HepG2 (cell line): Measurements from ENCODE around the gene UBR3. TPM values are rescaled to one million over a fixed set of nuclear protein-coding genes. Genes with fewer than 3 reads are reported as not detected.

Experiments used
- ATAC-seq: fragments of 200-7000 bp; cut with Tn5 transposase; 3 replicates; pipeline ENCODE4 v1.9.1; 2020; ENCODE audit warnings: mild to moderate bottlenecking, moderate library complexity
- BruUV-seq: library from RNA; stranded (reverse); fragments of 400-500 nt; replicated peaks from 2 replicates; lab custom pipeline; 2021; lab: Mats Ljungman, UMichigan
- CTCF ChIA-PET: fragments of 300-600 bp; formaldehyde crosslinking; extraction: SDS; loops from one replicate; lab custom pipeline; 2021; ENCODE audit warnings: low total read pairs, inconsistent platforms, low intra/inter-chr PET ratio; lab: Yijun Ruan, JAX
- POLR2A ChIA-PET: fragments of 350-600 bp; sonication (Branson Sonifier 250); formaldehyde crosslinking; loops from one replicate; lab custom pipeline; 2020; ENCODE audit warnings: antibody characterized with exemption, inconsistent platforms; lab: Yijun Ruan, JAX
- DNase-seq: peaks from one replicate; pipeline ENCODE4 v3.0.0-alpha.2; 2015; ENCODE audit warnings: low spot score
- FAIRE-seq: peaks from 3 replicates; lab custom pipeline; 2011; peaks lifted over from hg19 to GRCh38; lab: Jason Lieb, UNC
- H2AFZ ChIP-seq: one replicate; pipeline ENCODE4 v1.6.1; 2011; ENCODE audit warnings: low read length, inconsistent platforms
- H3K27ac ChIP-seq: fragments of 300-600 bp; 3 replicates; pipeline ENCODE4 v1.8.0; 2011; ENCODE audit warnings: mixed run types, mild to moderate bottlenecking, mixed read lengths, low read length, inconsistent platforms; ENCODE audit not compliant: insufficient read depth; ENCODE audit errors: extremely low read length
- H3K27me3 ChIP-seq, 2 experiments: fragments of 200-600 bp in 1 of 2; 2 replicates in 1 of 2; 3 replicates in 1 of 2; pipeline versions ENCODE4 v1.6.0 to v1.8.0; 2011; ENCODE audit warnings: low read length in 2 of 2, mild to moderate bottlenecking in 2 of 2, moderate library complexity in 2 of 2, inconsistent platforms in 1 of 2; ENCODE audit not compliant: insufficient read depth in 2 of 2, control insufficient read depth in 1 of 2
- H3K36me3 ChIP-seq, 2 experiments: fragments of 200-600 bp in 1 of 2; replicated peaks in 1 of 2; 2 replicates in 1 of 2; 3 replicates in 1 of 2; pipeline versions ENCODE4 v1.5.1 to v1.8.0; 2011; ENCODE audit warnings: low read length in 2 of 2, inconsistent platforms in 1 of 2; ENCODE audit not compliant: insufficient read depth in 2 of 2, control insufficient read depth in 1 of 2
- H3K4me1 ChIP-seq: 2 replicates; pipeline ENCODE4 v1.5.1; 2012; ENCODE audit warnings: low read length, inconsistent platforms; ENCODE audit not compliant: insufficient read depth
- H3K4me2 ChIP-seq: 2 replicates; pipeline ENCODE4 v1.6.0; 2011; ENCODE audit warnings: low read depth, low read length, inconsistent platforms
- H3K4me3 ChIP-seq, 3 experiments: fragments of 200-600 bp in 1 of 3; sonication (generic), shearing (Covaris generic) in 1 of 3; replicated peaks in 1 of 3; 2 replicates each; pipeline ENCODE4 v1.5.1; 2011 to 2016; ENCODE audit warnings: low read length in 3 of 3, inconsistent platforms in 2 of 3, low read depth in 2 of 3, mild to moderate bottlenecking in 2 of 3, control low read depth in 1 of 3, mixed read lengths in 1 of 3; ENCODE audit not compliant: insufficient read depth in 1 of 3
- H3K79me2 ChIP-seq: one replicate; pipeline ENCODE4 v1.6.1; 2011; ENCODE audit warnings: low read length, inconsistent platforms; ENCODE audit not compliant: insufficient read depth
- H3K9ac ChIP-seq: 2 replicates; pipeline ENCODE4 v1.6.0; 2011; ENCODE audit warnings: mild to moderate bottlenecking, low read depth, low read length, inconsistent platforms; ENCODE audit not compliant: insufficient read depth
- H3K9me3 ChIP-seq: 2 replicates; pipeline ENCODE4 v1.5.1; 2012; ENCODE audit warnings: mild to moderate bottlenecking, low read length
- H4K20me1 ChIP-seq: 2 replicates; pipeline ENCODE4 v1.6.0; 2011; ENCODE audit warnings: inconsistent platforms, mild to moderate bottlenecking, low read length, moderate library complexity; ENCODE audit not compliant: insufficient read depth
- CREM ChIP-seq, 2 experiments: sonication (generic) in 1 of 2; formaldehyde crosslinking in 1 of 2; IDR thresholded peaks; 2 replicates each; pipeline versions ENCODE4 v1.4.0 to v1.6.1; 2016 to 2020; ENCODE audit warnings: antibody characterized with exemption in 1 of 2, mild to moderate bottlenecking in 1 of 2, missing genetic modification reagents in 1 of 2
- JARID2 ChIP-seq: sonication (generic); formaldehyde crosslinking; IDR thresholded peaks from 2 replicates; pipeline ENCODE4 v1.8.1; 2023; ENCODE audit warnings: missing genetic modification reagents, inconsistent platforms; ENCODE audit not compliant: insufficient replicate concordance
- NFYB ChIP-seq: sonication (generic); formaldehyde crosslinking; IDR thresholded peaks from 2 replicates; pipeline ENCODE4 v1.4.0; 2020; ENCODE audit warnings: missing genetic modification reagents
- TFAP4 ChIP-seq: sonication (generic); IDR thresholded peaks from 2 replicates; pipeline ENCODE4 v1.6.1; 2016; ENCODE audit warnings: low read depth, borderline replicate concordance
- ZNF124 ChIP-seq: sonication (generic); formaldehyde crosslinking; IDR thresholded peaks from 2 replicates; pipeline ENCODE4 v1.4.0; 2020; ENCODE audit warnings: missing genetic modification reagents
- WGBS: methylation state at CpG from one replicate; pipeline ENCODE4 v1.1.6; 2017; ENCODE audit warnings: low lambda C conversion rate; 5-methylcytosine and 5-hydroxymethylcytosine counted together
- in situ Hi-C: cut with HindIII; loops from 2 replicates; pipeline ENCODE4 v1.10.0; 2017; ENCODE audit warnings: low pct_unique_long_range_greater_than_20kb; ENCODE audit not compliant: extremely low pct_ligation_motif_present
- intact Hi-C: fragments of 100-400 bp; cut with micrococcal nuclease; formaldehyde crosslinking; loops from one replicate; pipeline ENCODE4 v1.10.0; 2022; ENCODE audit not compliant: unreplicated experiment
- polyA plus RNA-seq, 8 experiments: library from polyadenylated mRNA; depleted of rRNA in 3 of 8; stranded (reverse) in 7 of 8; unstranded in 1 of 8; fragments of >200 nt; fragmentation: Illumina TruSeq in 4 of 8; extraction: Trizol in 4 of 8; gene quantifications; 2 replicates each; pipeline versions ENCODE4 v1.2.1 to v1.2.3, GENCODE V29; 2011 to 2016; ENCODE audit warnings: low read depth in 4 of 8, missing spikeins in 1 of 8, mixed read lengths in 1 of 8; ENCODE audit not compliant: insufficient read depth in 1 of 8
- total RNA-seq, 5 experiments: library from RNA; depleted of rRNA; stranded (reverse); fragments of >200 nt; fragmentation: Illumina TruSeq; extraction: Trizol; gene quantifications; 2 replicates each; pipeline ENCODE4 v1.2.3, GENCODE V29; 2016; ENCODE audit warnings: low read depth in 1 of 5

The UBR3 gene
- total and polyA plus RNA-seq, 2 of the 13 experiments (the other 11 are each of a cell fraction or from before 2014, with no cell fraction given): 15.1 to 28.0 TPM

- H3K79me2 ChIP-seq: no peaks in the 10 kb centered on the region
- FAIRE-seq (no peak), DNase-seq (no peak), ATAC-seq (no peak)
- CTCF ChIA-PET: no interaction called here
- H3K9me3 ChIP-seq: no peaks in the 10 kb centered on the region
- H3K4me3 ChIP-seq: no peak overlapping the region
- no peak overlapping the region for H3K4me2 ChIP-seq
- no peaks in the 10 kb centered on the region for H4K20me1 ChIP-seq
- BruUV-seq: no TSS peak
- peaks cover 10 to 28% of the 10 kb centered on the region in 2 experiments for H3K36me3 ChIP-seq
- no peaks in the 10 kb centered on the region; a peak in 1 of 5 replicates for H3K27me3 ChIP-seq
- intact Hi-C loops (no loop called here), in situ Hi-C loops (no loop called here)
- H3K9ac ChIP-seq: no peak overlapping the region
- H2AFZ ChIP-seq: no peak overlapping the region
- POLR2A ChIA-PET: no interaction called here
- H3K27ac ChIP-seq: no peak overlapping the region
- H3K4me1 ChIP-seq: 0 out of 2 replicates have a peak, but pooled peaks cover 6% of the 10 kb centered on the region
- TF ChIP-seq CREM (IDR thresholded peaks at IDR 0.05): no peak
- TF ChIP-seq CREM (CRISPR knock-in tag; IDR thresholded peaks at IDR 0.05): no peak
- 97% methylated on average over 4 of the region's 4 CpGs for WGBS
Measured at GRCh38 chr2:169999054-169999453, 171.8 kb downstream of the UBR3 start.

GRCh38 chr2:170002096-170002495, 174.8 kb downstream of the UBR3 start:
- no peak for FAIRE-seq
- ATAC-seq: no peak
- no TSS peak for BruUV-seq
- H3K79me2 ChIP-seq: no peaks in the 10 kb centered on the region
- no peaks in the 10 kb centered on the region for H3K9me3 ChIP-seq
- H3K4me1 ChIP-seq: 0 out of 2 replicates have a peak, but pooled peaks cover 6% of the 10 kb centered on the region
- TF ChIP-seq NFYB (CRISPR knock-in tag) (no peak), JARID2 (CRISPR knock-in tag) (no peak), TFAP4 (no peak), ZNF124 (no peak)
- peaks cover 11 to 18% of the 10 kb centered on the region in 2 experiments for H3K36me3 ChIP-seq
- no peaks in the 10 kb centered on the region; a peak in 1 of 5 replicates for H3K27me3 ChIP-seq
- no peak overlapping the region for H3K9ac ChIP-seq
- H3K4me3 ChIP-seq: no peak overlapping the region
- in situ Hi-C loops: no loop called here
- DNase-seq: no peak
- CTCF ChIA-PET: no interaction called here
- intact Hi-C loops: no loop called here
- H3K4me2 ChIP-seq: no peak overlapping the region
- H3K27ac ChIP-seq: no peak overlapping the region
- no peak overlapping the region for H2AFZ ChIP-seq
- H4K20me1 ChIP-seq: no peaks in the 10 kb centered on the region
- POLR2A ChIA-PET: no interaction called here
- 98% methylated on average over 1 of the region's 1 CpG for WGBS
